Measurements from ENCODE around the gene PALD1. TPM values are rescaled to one million over a fixed set of nuclear protein-coding genes. Genes with fewer than 3 reads are reported as not detected.
A peak's percentile ranks its signal among the peaks of the same experiment; 100 is the strongest.

The PALD1 gene
- polyA plus RNA-seq, 6 donors from 2014 or later = 0.49 to 1.9 (median 0.65) TPM; not detected in 1

- peaks cover 0 to 9% (median 9%) of the 10 kb centered on the region in 3 donors for H3K27me3 Mint-ChIP-seq
- peaks cover 0 to 6% (median 0%) of the 10 kb centered on the region in 3 donors for H3K4me1 Mint-ChIP-seq
- no peaks in the 10 kb centered on the region for H3K36me3 Mint-ChIP-seq
- no peak overlapping the region for H3K27ac Mint-ChIP-seq
- H3K9me3 Mint-ChIP-seq = no peaks in the 10 kb centered on the region
- DNase-seq (no peak), ATAC-seq (ENCODE audit: low read depth in 2 of 2) (no peak)
- peak overlapping the region in 1 of 8 donors; percentile 73 for H3K4me3 Mint-ChIP-seq
Measured at GRCh38 chr10:70588255-70588654, 109.7 kb downstream of the PALD1 start.

DNA sequence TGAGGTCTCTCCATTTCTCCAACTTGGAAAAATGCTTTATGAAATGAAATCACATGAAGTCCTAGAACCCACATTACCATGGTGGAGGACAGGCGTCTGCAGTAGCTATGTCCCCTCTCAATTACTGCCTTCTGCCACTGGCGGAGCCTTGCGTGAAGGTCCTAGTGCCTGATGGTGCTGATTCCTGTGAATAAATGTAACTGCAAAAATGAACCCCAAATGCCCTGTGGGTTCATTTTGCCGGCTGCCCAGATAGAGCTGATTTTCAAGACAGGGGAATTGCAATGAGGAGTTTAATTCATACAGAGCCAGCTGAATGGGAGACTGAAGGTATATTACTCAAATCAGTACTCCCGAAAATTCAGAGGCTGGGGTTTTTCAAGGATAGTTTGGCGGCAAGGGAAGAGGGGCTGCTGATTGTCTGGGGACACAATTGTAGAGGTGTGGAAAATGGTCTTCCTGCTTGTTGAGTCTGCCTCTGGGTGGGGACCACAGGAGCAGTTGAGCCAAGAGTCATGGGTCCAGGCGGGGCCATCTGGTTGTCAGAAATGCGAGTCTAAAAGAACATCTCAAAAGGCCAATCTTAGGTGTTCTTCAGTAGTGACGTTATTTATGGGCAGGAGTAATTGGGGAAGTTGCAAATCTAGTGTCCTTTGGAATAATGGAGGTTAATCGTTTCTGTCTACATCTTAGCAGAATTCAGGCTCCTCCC is 110.4 kb downstream of the PALD1 start:
- H3K36me3 Mint-ChIP-seq = no peaks in the 10 kb centered on the region
- H3K27ac Mint-ChIP-seq = no peak overlapping the region
- peaks cover 0 to 9% (median 9%) of the 10 kb centered on the region in 3 donors for H3K27me3 Mint-ChIP-seq
- DNase-seq = no peak
- peaks cover 0 to 6% (median 0%) of the 10 kb centered on the region in 3 donors for H3K4me1 Mint-ChIP-seq
- no peak overlapping the region for H3K4me3 Mint-ChIP-seq
- ATAC-seq (ENCODE audit: low read depth in 2 of 2) = no peak
- H3K9me3 Mint-ChIP-seq = no peaks in the 10 kb centered on the region

DNA sequence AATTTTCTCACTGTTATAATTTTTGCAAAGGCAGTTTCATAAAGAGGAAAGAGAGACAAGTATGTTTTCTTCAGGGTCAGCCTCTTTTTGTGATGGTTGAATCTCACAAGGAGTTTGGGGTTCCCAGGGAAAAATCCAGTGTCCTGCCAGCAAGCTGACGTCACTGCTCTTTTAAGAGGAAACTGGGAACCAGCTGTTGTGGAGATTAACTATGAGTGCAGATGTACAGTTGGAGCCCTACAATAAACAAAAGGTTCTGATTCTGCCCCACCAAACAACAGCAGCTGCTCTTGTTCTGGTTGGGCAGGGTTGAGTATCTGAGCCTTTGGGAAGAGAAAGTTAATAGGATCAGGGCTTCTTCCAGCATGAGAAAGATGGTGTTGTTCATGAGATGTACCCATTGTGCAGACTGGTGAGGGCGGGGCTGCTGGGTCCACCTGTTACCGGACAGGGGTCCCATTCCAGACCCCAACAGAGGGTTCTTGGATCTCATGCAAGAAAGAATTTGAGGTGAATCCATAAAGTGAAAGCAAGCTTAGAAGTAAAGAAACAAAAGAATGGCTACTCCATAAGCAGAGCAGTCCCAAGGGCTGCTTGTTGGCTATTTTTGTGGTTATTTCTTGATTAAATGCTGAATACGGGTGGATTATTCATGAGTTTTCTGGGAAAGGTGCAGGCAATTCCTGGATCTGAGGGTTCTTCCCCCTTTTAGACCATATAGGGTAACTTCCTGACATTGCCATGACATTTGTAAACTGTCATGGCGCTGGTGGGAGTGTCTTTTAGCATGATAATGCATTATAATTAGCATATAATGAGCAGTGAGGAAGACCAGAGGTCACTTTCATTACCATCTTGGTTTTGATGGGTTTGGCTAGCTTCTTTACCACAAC is 111.4 kb downstream of the PALD1 start:
- no peak for ATAC-seq (ENCODE audit: low read depth in 2 of 2)
- no peak for DNase-seq
- H3K4me1 Mint-ChIP-seq = peaks cover 0 to 9% (median 0%) of the 10 kb centered on the region in 3 donors
- no peaks in the 10 kb centered on the region for H3K9me3 Mint-ChIP-seq
- H3K27ac Mint-ChIP-seq = no peak overlapping the region
- H3K4me3 Mint-ChIP-seq = no peak overlapping the region
- no peaks in the 10 kb centered on the region for H3K36me3 Mint-ChIP-seq
- H3K27me3 Mint-ChIP-seq = peaks cover 7 to 12% (median 12%) of the 10 kb centered on the region in 3 donors

GRCh38 chr10:70590655-70591416 is 112.3 kb downstream of the PALD1 start:
- Mint-ChIP-seq H3K27me3 (peaks cover 9 to 16% (median 14%) of the 10 kb centered on the region in 3 donors), H3K4me1 (peaks cover 0 to 10% (median 0%) of the 10 kb centered on the region in 3 donors), H3K4me3 (no peak overlapping the region), H3K36me3 (no peaks in the 10 kb centered on the region), H3K27ac (no peak overlapping the region), H3K9me3 (no peaks in the 10 kb centered on the region)
- ATAC-seq (ENCODE audit: low read depth in 2 of 2) = no peak
- no peak for DNase-seq

DNA sequence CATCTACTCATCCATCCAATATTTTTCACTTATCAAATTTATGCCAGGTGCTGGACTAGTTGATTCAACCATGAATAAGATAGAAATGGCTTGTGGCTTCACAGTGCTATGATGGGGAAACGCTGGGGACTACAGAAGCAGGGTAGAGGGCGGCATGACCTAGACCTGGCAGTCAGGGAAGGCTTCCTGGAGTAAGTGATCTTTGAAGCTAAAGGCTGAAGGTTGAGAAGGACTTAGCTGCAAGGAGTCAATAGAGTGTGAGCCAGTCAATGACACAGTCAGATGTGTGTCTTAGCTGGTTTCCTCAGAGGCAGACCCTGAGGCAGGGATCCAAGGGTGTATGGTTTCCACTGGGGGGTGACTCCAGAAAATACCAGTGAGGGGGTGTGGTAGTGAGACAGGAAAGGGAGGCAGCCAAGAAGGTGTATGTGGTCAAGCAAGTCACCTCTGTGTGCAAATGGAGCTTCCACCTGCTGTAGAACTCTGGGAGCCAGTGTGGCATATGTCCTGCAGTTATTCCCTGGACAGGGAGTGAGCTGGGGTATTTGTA is 113.7 kb downstream of the PALD1 start:
- Mint-ChIP-seq H3K36me3 (no peaks in the 10 kb centered on the region), H3K27ac (no peak overlapping the region), H3K27me3 (peaks cover 9 to 16% (median 14%) of the 10 kb centered on the region in 3 donors), H3K4me1 (peaks cover 0 to 10% (median 0%) of the 10 kb centered on the region in 3 donors), H3K4me3 (no peak overlapping the region), H3K9me3 (no peaks in the 10 kb centered on the region)
- DNase-seq (no peak), ATAC-seq (ENCODE audit: low read depth in 2 of 2) (no peak)

GRCh38 chr10:70592746-70593512 is 114.4 kb downstream of the PALD1 start:
- no peaks in the 10 kb centered on the region for H3K9me3 Mint-ChIP-seq
- ATAC-seq (ENCODE audit: low read depth in 2 of 2) = no peak
- H3K27me3 Mint-ChIP-seq = peaks cover 9 to 16% (median 11%) of the 10 kb centered on the region in 3 donors
- H3K36me3 Mint-ChIP-seq = no peaks in the 10 kb centered on the region
- no peak overlapping the region for H3K4me3 Mint-ChIP-seq
- peak overlapping the region in 1 of 6 donors; percentile 47 for H3K27ac Mint-ChIP-seq
- DNase-seq = no peak
- peaks cover 0 to 10% (median 0%) of the 10 kb centered on the region in 3 donors for H3K4me1 Mint-ChIP-seq

GRCh38 chr10:70593513-70593890 is 114.9 kb downstream of the PALD1 start:
- peaks cover 0 to 5% (median 0%) of the 10 kb centered on the region in 3 donors for H3K4me1 Mint-ChIP-seq
- no peak for ATAC-seq (ENCODE audit: low read depth in 2 of 2)
- no peaks in the 10 kb centered on the region for H3K36me3 Mint-ChIP-seq
- H3K27me3 Mint-ChIP-seq = peaks cover 8 to 16% (median 9%) of the 10 kb centered on the region in 3 donors
- H3K27ac Mint-ChIP-seq = no peak overlapping the region
- no peak overlapping the region for H3K4me3 Mint-ChIP-seq
- no peak for DNase-seq
- no peaks in the 10 kb centered on the region for H3K9me3 Mint-ChIP-seq

GRCh38 chr10:70594161-70594560 is 115.6 kb downstream of the PALD1 start:
- no peak overlapping the region for H3K27ac Mint-ChIP-seq
- no peak for DNase-seq

GRCh38 chr10:70595566-70596016 is 117.0 kb downstream of the PALD1 start:
- peaks cover 8 to 16% (median 9%) of the 10 kb centered on the region in 3 donors for H3K27me3 Mint-ChIP-seq
- no peak overlapping the region for H3K4me3 Mint-ChIP-seq
- ATAC-seq (ENCODE audit: low read depth in 2 of 2) (no peak), DNase-seq (no peak)
- no peak overlapping the region for H3K27ac Mint-ChIP-seq
- peaks cover 0 to 5% (median 0%) of the 10 kb centered on the region in 3 donors for H3K4me1 Mint-ChIP-seq
- H3K9me3 Mint-ChIP-seq = no peaks in the 10 kb centered on the region
- no peaks in the 10 kb centered on the region for H3K36me3 Mint-ChIP-seq

More at GRCh38 chr10:70594161-70594560, 115.6 kb downstream of the PALD1 start:
- Mint-ChIP-seq H3K4me1 (peaks cover 0 to 5% (median 0%) of the 10 kb centered on the region in 3 donors), H3K9me3 (no peaks in the 10 kb centered on the region), H3K27me3 (peaks cover 8 to 16% (median 9%) of the 10 kb centered on the region in 3 donors), H3K36me3 (no peaks in the 10 kb centered on the region), H3K4me3 (no peak overlapping the region)
- ATAC-seq (ENCODE audit: low read depth in 2 of 2) = no peak

DNA sequence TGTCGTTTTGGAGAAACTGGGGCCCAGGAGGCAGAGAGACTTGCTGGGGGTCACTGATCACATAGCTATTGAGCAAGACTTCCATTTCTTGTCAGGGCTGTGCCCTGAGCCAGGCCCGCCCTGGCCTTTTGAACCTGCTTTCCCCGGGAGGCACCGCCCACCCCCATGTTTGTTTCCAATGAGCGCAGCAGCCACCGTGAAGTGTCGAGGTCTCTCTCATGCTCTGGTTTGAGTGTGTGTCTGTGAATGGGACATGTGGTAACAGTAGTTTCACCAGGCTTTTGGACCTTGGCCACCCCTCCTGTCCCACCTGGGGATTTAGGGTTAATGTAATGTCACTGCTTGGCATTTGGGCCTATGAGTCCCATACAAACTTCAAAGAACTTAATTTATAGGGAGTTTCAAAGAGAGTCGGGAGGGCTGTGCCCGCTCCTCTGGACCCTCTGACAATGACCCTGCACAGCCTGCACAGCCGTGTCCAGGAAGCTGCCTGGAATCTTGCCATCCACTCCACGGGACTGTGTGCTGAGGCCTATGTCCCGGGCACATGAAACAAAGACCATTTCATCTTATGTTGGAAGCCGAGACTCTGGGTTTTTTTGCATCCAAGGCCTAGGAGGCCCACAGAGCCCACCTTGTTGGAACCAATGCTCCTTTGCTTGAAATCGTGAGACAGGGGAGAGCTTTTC is 117.7 kb downstream of the PALD1 start:
- ATAC-seq (ENCODE audit: low read depth in 2 of 2) (no peak), DNase-seq (no peak)
- H3K4me3 Mint-ChIP-seq = no peak overlapping the region
- peaks cover 8 to 16% (median 9%) of the 10 kb centered on the region in 3 donors for H3K27me3 Mint-ChIP-seq
- H3K36me3 Mint-ChIP-seq = no peaks in the 10 kb centered on the region
- H3K9me3 Mint-ChIP-seq = no peaks in the 10 kb centered on the region
- H3K27ac Mint-ChIP-seq = peak overlapping the region in 1 of 6 donors; percentile 47
- peaks cover 0 to 5% (median 0%) of the 10 kb centered on the region in 3 donors for H3K4me1 Mint-ChIP-seq

DNA sequence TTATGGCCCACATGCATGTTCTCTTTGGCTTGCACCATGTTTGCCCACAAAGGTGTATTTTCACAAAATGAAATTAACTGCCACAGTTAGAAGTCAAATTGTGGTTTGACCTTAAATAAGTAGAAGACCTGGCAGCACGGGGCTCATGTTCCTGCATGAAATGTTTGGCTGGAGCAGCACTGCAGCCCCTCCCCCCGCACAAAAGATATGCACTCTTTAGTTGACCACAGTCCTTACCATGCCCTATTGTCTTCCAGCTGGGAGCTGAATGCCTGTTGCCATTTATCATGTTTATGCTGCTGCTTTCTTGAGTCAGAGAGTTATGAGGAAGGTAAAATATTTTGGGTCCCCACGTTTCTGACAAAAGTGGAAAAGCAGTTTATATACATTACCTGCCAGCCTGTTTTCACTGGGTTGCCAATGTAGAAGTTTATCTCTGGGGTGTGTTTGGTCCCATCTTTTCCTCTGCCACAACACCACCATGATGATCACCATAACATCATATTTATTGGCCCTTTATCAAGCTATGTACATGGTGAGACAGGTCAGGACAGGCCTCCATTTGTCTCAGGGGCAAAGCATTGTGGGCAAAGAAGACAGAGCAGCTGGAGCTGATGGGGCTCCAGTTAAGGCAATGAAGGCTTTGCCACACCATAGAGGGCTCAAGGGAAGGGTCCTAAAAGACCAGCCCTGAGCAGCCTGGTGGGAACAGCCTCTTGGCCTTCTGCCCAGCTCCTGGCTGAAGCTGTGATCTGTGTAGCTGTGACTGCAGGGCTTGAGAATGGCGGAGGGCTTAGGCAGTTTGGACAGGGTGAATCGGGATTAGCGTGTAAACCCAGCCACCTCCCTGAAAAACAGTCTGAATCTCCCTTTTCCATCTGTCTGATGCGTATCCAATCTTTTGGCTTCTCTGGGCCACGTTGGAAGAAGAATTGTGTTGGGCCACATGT is 118.6 kb downstream of the PALD1 start:
- no peak for ATAC-seq (ENCODE audit: low read depth in 2 of 2)
- H3K27ac Mint-ChIP-seq = no peak overlapping the region
- H3K4me3 Mint-ChIP-seq = no peak overlapping the region

More for the DNA sequence above, 118.6 kb downstream of the PALD1 start:
- no peaks in the 10 kb centered on the region for H3K9me3 Mint-ChIP-seq
- DNase-seq = no peak
- no peaks in the 10 kb centered on the region for H3K36me3 Mint-ChIP-seq
- H3K27me3 Mint-ChIP-seq = peaks cover 8 to 15% (median 9%) of the 10 kb centered on the region in 3 donors
- H3K4me1 Mint-ChIP-seq = peaks cover 0 to 5% (median 0%) of the 10 kb centered on the region in 3 donors
